HEK293 (cell line): Measurements from ENCODE around the gene FBLN2.
A peak's percentile ranks its signal among the peaks of the same experiment; 100 is the strongest.

Source experiments
- CTCF ChIA-PET: fragments of 350-600 bp; formaldehyde crosslinking; extraction: SDS; loops from one replicate; lab custom pipeline; 2021; ENCODE audit warnings: antibody characterized with exemption; lab: Yijun Ruan, JAX
- POLR2A ChIA-PET: fragments of 300-600 bp; formaldehyde crosslinking; extraction: SDS; loops from one replicate; lab custom pipeline; 2020; ENCODE audit warnings: antibody characterized with exemption, inconsistent platforms; lab: Yijun Ruan, JAX
- H3K27ac ChIP-seq: fragments of 200-500 bp; sonication (Bioruptor generic); 2 replicates; pipeline ENCODE4 v1.5.1; 2014; ENCODE audit warnings: low read depth, low read length, control low read depth, inconsistent platforms; ENCODE audit errors: extremely low read depth
- H3K36me3 ChIP-seq, 2 experiments: fragments of 200-500 bp in 1 of 2; sonication (Bioruptor generic) in 1 of 2; 1 replicate in 1 of 2; 2 replicates in 1 of 2; pipeline ENCODE4 v1.5.1; 2014 to 2017; ENCODE audit warnings: inconsistent platforms in 2 of 2, low read length in 2 of 2; ENCODE audit not compliant: control insufficient read depth in 2 of 2, insufficient read depth in 1 of 2
- H3K4me1 ChIP-seq: fragments of 200-500 bp; sonication (Bioruptor generic); 2 replicates; pipeline ENCODE4 v1.5.1; 2014; ENCODE audit warnings: mild to moderate bottlenecking, low read length, inconsistent platforms; ENCODE audit not compliant: control insufficient read depth, insufficient read depth
- H3K4me3 ChIP-seq: 2 replicates; pipeline ENCODE4 v1.5.1; 2011; ENCODE audit warnings: low read depth, mild to moderate bottlenecking, control low read depth, low read length, moderate library complexity
- H3K9me3 ChIP-seq: fragments of 200-500 bp; sonication (Bioruptor generic); 2 replicates; pipeline ENCODE4 v1.5.1; 2014; ENCODE audit warnings: low read depth, low read length, inconsistent platforms; ENCODE audit not compliant: control insufficient read depth, insufficient read depth
- PATZ1 ChIP-seq: fragments of 450-650 bp; formaldehyde crosslinking; IDR thresholded peaks from 2 replicates; pipeline ENCODE4 v1.5.1; 2016; ENCODE audit warnings: missing biosample characterization, missing genetic modification characterization
- REST ChIP-seq: fragments of 450-650 bp; formaldehyde crosslinking; IDR thresholded peaks from 2 replicates; pipeline ENCODE4 v1.5.1; 2016; ENCODE audit warnings: missing biosample characterization, missing genetic modification characterization
- ZBTB21 ChIP-seq: fragments of 450-650 bp; formaldehyde crosslinking; IDR thresholded peaks from 2 replicates; pipeline ENCODE4 v1.5.1; 2017; ENCODE audit warnings: missing biosample characterization, missing genetic modification characterization
- ZBTB6 ChIP-seq: fragments of 450-650 bp; formaldehyde crosslinking; IDR thresholded peaks from 2 replicates; pipeline ENCODE4 v1.5.1; 2017; ENCODE audit warnings: missing biosample characterization, missing genetic modification characterization
- ZBTB8A ChIP-seq: fragments of 450-650 bp; formaldehyde crosslinking; IDR thresholded peaks from 2 replicates; pipeline ENCODE4 v1.5.1; 2016; ENCODE audit warnings: missing biosample characterization, missing genetic modification characterization
- ZFHX2 ChIP-seq: fragments of 450-650 bp; formaldehyde crosslinking; conservative IDR thresholded peaks from 2 replicates; pipeline ENCODE4 v1.5.1; 2016; ENCODE audit warnings: missing biosample characterization, missing genetic modification characterization
- ZNF148 ChIP-seq: fragments of 450-650 bp; formaldehyde crosslinking; IDR thresholded peaks from 2 replicates; pipeline ENCODE4 v1.5.0; 2017; ENCODE audit warnings: missing biosample characterization, missing genetic modification characterization, borderline replicate concordance
- ZNF18 ChIP-seq: fragments of 450-650 bp; formaldehyde crosslinking; IDR thresholded peaks from 2 replicates; pipeline ENCODE4 v1.5.1; 2016; ENCODE audit warnings: missing biosample characterization, missing genetic modification characterization
- ZNF488 ChIP-seq: fragments of 450-650 bp; formaldehyde crosslinking; IDR thresholded peaks from 2 replicates; pipeline ENCODE4 v1.5.1; 2016; ENCODE audit warnings: missing biosample characterization, missing genetic modification characterization
- ZNF529 ChIP-seq: fragments of 450-650 bp; formaldehyde crosslinking; IDR thresholded peaks from 2 replicates; pipeline ENCODE4 v1.5.1; 2017; ENCODE audit warnings: missing genetic modification characterization, missing biosample characterization; ENCODE audit not compliant: insufficient replicate concordance
- ZNF555 ChIP-seq: fragments of 450-650 bp; formaldehyde crosslinking; conservative IDR thresholded peaks from 2 replicates; pipeline ENCODE4 v1.5.1; 2017; ENCODE audit warnings: missing biosample characterization, mild to moderate bottlenecking, missing genetic modification characterization, inconsistent platforms
- ZNF580 ChIP-seq: fragments of 450-650 bp; formaldehyde crosslinking; IDR thresholded peaks from 2 replicates; pipeline ENCODE4 v1.5.1; 2016; ENCODE audit warnings: missing biosample characterization, missing genetic modification characterization
- ZNF692 ChIP-seq: fragments of 450-650 bp; formaldehyde crosslinking; IDR thresholded peaks from 2 replicates; pipeline ENCODE4 v1.5.1; 2016; ENCODE audit warnings: missing biosample characterization, missing genetic modification characterization

Gene FBLN2

GRCh38 chr3:13655061-13655913 lies 106.4 kb downstream of the FBLN2 start (continued):
- TF ChIP-seq REST: no peak
- TF ChIP-seq ZNF18 (tag by site-specific recombination): no peak

- Histone ChIP-seq H3K4me1 (no peaks in the 10 kb centered on the region), H3K36me3 (no peaks in the 10 kb centered on the region), H3K9me3 (no peaks in the 10 kb centered on the region), H3K4me3 (no peak overlapping the region), H3K27ac (no peak overlapping the region)
- CTCF ChIA-PET: interaction anchor here (0.6 to 17.8 kb wide), 33 partner anchors 7 to 1308 kb away, joined by 3 to 589 read pairs (median 4); partner anchors contain the start of gene WNT7A
- POLR2A ChIA-PET: interaction anchor here (1.4 kb wide), 1 partner anchor 177 kb away, joined by 4 read pairs; the partner anchor contains the start of gene HDAC11
- TF ChIP-seq ZBTB8A (tag by site-specific recombination): no peak
- TF ChIP-seq ZNF580 (tag by site-specific recombination): no peak
- TF ChIP-seq ZBTB21: no peak
- no peak for TF ChIP-seq ZNF692
Measured at GRCh38 chr3:13656584-13657301, 107.8 kb downstream of the FBLN2 start.

GRCh38 chr3:13657660-13658435 lies 108.9 kb downstream of the FBLN2 start:
- no peaks in the 10 kb centered on the region for H3K4me1 ChIP-seq
- CTCF ChIA-PET: interaction anchor here (0.6 to 17.8 kb wide), 53 partner anchors 8 to 1438 kb away, joined by 3 to 589 read pairs (median 4); partner anchors contain the start of gene WNT7A
- no peaks in the 10 kb centered on the region for H3K9me3 ChIP-seq
- no peaks in the 10 kb centered on the region for H3K36me3 ChIP-seq
- no peak overlapping the region for H3K4me3 ChIP-seq
- POLR2A ChIA-PET: interaction anchor here (1.4 kb wide), 1 partner anchor 178 kb away, joined by 4 read pairs; the partner anchor contains the start of gene HDAC11
- H3K27ac ChIP-seq: no peak overlapping the region
- TF ChIP-seq ZBTB6 (peak; percentile 80), ZNF148 (no peak), PATZ1 (tag by site-specific recombination) (peak; percentile 28; the same call in 1 of the 2 replicates), ZNF555 (tag by site-specific recombination) (no peak), ZNF488 (tag by site-specific recombination) (no peak), ZNF529 (tag by site-specific recombination) (no peak), ZFHX2 (tag by site-specific recombination) (0 out of 2 replicates have a peak, but pooled peaks have one; percentile 20)
